ENCODE data around the gene CDCA4.
"Not testable (repeated sequence)": the region's sequence is repeated elsewhere in the genome, so short reads cannot be mapped to it uniquely, and the experiment has no call there.

Gene CDCA4

GRCh38 chr14:105051182-105052109 is 30.6 kb upstream of the CDCA4 start:
- ATAC-seq (replicated peaks) (no peak), DNase-seq (no peak)
- Mint-ChIP-seq H3K27ac (peak overlapping the region; percentile 66), H3K4me3 (no peak overlapping the region), H3K9me3 (no peaks in the 10 kb centered on the region), H3K4me1 (peaks cover 20 to 38% of the 10 kb centered on the region in 2 donors), H3K27me3 (no peaks in the 10 kb centered on the region), H3K36me3 (peaks cover 50 to 72% of the 10 kb centered on the region in 2 donors)

- Mint-ChIP-seq H3K4me3 (no peak overlapping the region), H3K4me1 (peaks cover 25 to 43% of the 10 kb centered on the region in 2 donors), H3K27ac (no peak overlapping the region), H3K27me3 (no peaks in the 10 kb centered on the region), H3K36me3 (peaks cover 44 to 69% of the 10 kb centered on the region in 2 donors), H3K9me3 (no peaks in the 10 kb centered on the region)
- no peak for ATAC-seq (replicated peaks)
- no peak for DNase-seq
Observed at GRCh38 chr14:105050551-105050897, 29.6 kb upstream of the CDCA4 start.

- peaks cover 40 to 63% of the 10 kb centered on the region in 2 donors for H3K36me3 Mint-ChIP-seq
- no peak overlapping the region for H3K4me3 Mint-ChIP-seq
- no peak overlapping the region for H3K27ac Mint-ChIP-seq
- no peaks in the 10 kb centered on the region for H3K9me3 Mint-ChIP-seq
- peaks cover 24 to 45% of the 10 kb centered on the region in 2 donors for H3K4me1 Mint-ChIP-seq
- DNase-seq (no peak), ATAC-seq (replicated peaks) (no peak)
- no peaks in the 10 kb centered on the region for H3K27me3 Mint-ChIP-seq
Observed at GRCh38 chr14:105049753-105050550, 29.1 kb upstream of the CDCA4 start.

GRCh38 chr14:105047283-105048016 is 26.6 kb upstream of the CDCA4 start:
- Mint-ChIP-seq H3K27me3 (peaks cover 0 to 4% of the 10 kb centered on the region in 2 donors), H3K4me1 (peaks cover 27 to 61% of the 10 kb centered on the region in 2 donors), H3K27ac (peak overlapping the region; percentile 37), H3K36me3 (peaks cover 34 to 48% of the 10 kb centered on the region in 2 donors), H3K4me3 (peak overlapping the region; percentile 13 to 22), H3K9me3 (no peaks in the 10 kb centered on the region)
- ATAC-seq (replicated peaks), result peak; percentile 22 to 39
- no peak for DNase-seq

GRCh38 chr14:105046891-105047282 is 26.0 kb upstream of the CDCA4 start:
- H3K9me3 Mint-ChIP-seq, result no peaks in the 10 kb centered on the region
- ATAC-seq (replicated peaks) (no peak), DNase-seq (no peak)
- no peak overlapping the region for H3K27ac Mint-ChIP-seq
- H3K27me3 Mint-ChIP-seq, result peaks cover 0 to 4% of the 10 kb centered on the region in 2 donors
- H3K4me1 Mint-ChIP-seq, result peaks cover 27 to 60% of the 10 kb centered on the region in 2 donors
- H3K36me3 Mint-ChIP-seq, result peaks cover 33 to 48% of the 10 kb centered on the region in 2 donors
- H3K4me3 Mint-ChIP-seq, result peak overlapping the region; percentile 13 to 22

- Mint-ChIP-seq H3K27me3 (peaks cover 0 to 4% of the 10 kb centered on the region in 2 donors), H3K27ac (peak overlapping the region; percentile 67), H3K4me1 (peaks cover 18 to 49% of the 10 kb centered on the region in 2 donors), H3K4me3 (peak overlapping the region; percentile 15 to 30), H3K9me3 (no peaks in the 10 kb centered on the region), H3K36me3 (peaks cover 24 to 37% of the 10 kb centered on the region in 2 donors)
- peak; percentile 83 to 86 for ATAC-seq (replicated peaks)
- peak; percentile 85 for DNase-seq
Observed at GRCh38 chr14:105045710-105046326, 24.9 kb upstream of the CDCA4 start.

GRCh38 chr14:105043641-105044040 is 22.8 kb upstream of the CDCA4 start:
- ATAC-seq (replicated peaks) (no peak), DNase-seq (no peak)
- Mint-ChIP-seq H3K27me3 (peaks cover 0 to 4% of the 10 kb centered on the region in 2 donors), H3K27ac (no peak overlapping the region), H3K4me1 (peaks cover 18 to 46% of the 10 kb centered on the region in 2 donors), H3K4me3 (no peak overlapping the region), H3K36me3 (peaks cover 12 to 19% of the 10 kb centered on the region in 2 donors), H3K9me3 (no peaks in the 10 kb centered on the region)

- Mint-ChIP-seq H3K27me3 (peaks cover 0 to 4% of the 10 kb centered on the region in 2 donors), H3K36me3 (peaks cover 7 to 14% of the 10 kb centered on the region in 2 donors), H3K4me1 (peaks cover 15 to 40% of the 10 kb centered on the region in 2 donors)
Observed at GRCh38 chr14:105042813-105043212, 21.9 kb upstream of the CDCA4 start.

GRCh38 chr14:105041841-105042765 is 21.2 kb upstream of the CDCA4 start:
- Mint-ChIP-seq H3K9me3 (no peaks in the 10 kb centered on the region), H3K4me1 (peaks cover 12 to 33% of the 10 kb centered on the region in 2 donors), H3K36me3 (peaks cover 2 to 6% of the 10 kb centered on the region in 2 donors), H3K27me3 (peaks cover 0 to 4% of the 10 kb centered on the region in 2 donors), H3K4me3 (no peak overlapping the region), H3K27ac (no peak overlapping the region)
- no peak for DNase-seq
- ATAC-seq (replicated peaks), result no peak

More at GRCh38 chr14:105042813-105043212, 21.9 kb upstream of the CDCA4 start:
- ATAC-seq (replicated peaks) (no peak), DNase-seq (no peak)
- H3K4me3 Mint-ChIP-seq, result no peak overlapping the region
- no peaks in the 10 kb centered on the region for H3K9me3 Mint-ChIP-seq
- H3K27ac Mint-ChIP-seq, result peak overlapping the region; percentile 5

GRCh38 chr14:105039458-105040205 is 18.7 kb upstream of the CDCA4 start:
- Mint-ChIP-seq H3K4me1 (peaks cover 3 to 13% of the 10 kb centered on the region in 2 donors), H3K9me3 (no peaks in the 10 kb centered on the region), H3K27ac (peak overlapping the region; percentile 51), H3K27me3 (peaks cover 0 to 4% of the 10 kb centered on the region in 2 donors), H3K36me3 (no peaks in the 10 kb centered on the region), H3K4me3 (no peak overlapping the region)
- ATAC-seq (replicated peaks) (no peak), DNase-seq (no peak)

- H3K27ac Mint-ChIP-seq, result peak overlapping the region; percentile 73
- not testable (repeated sequence) for H3K9me3 Mint-ChIP-seq; DNase-seq; H3K27me3 Mint-ChIP-seq; H3K4me3 Mint-ChIP-seq; H3K36me3 Mint-ChIP-seq; ATAC-seq (replicated peaks)
- peaks cover 4 to 13% of the 10 kb centered on the region in 2 donors for H3K4me1 Mint-ChIP-seq
Observed at GRCh38 chr14:105035616-105036015, 14.7 kb upstream of the CDCA4 start.

- Mint-ChIP-seq H3K4me1 (peaks cover 4 to 14% of the 10 kb centered on the region in 2 donors), H3K27ac (no peak overlapping the region), H3K9me3 (no peaks in the 10 kb centered on the region), H3K27me3 (no peaks in the 10 kb centered on the region), H3K4me3 (no peak overlapping the region), H3K36me3 (peaks cover 0 to 6% of the 10 kb centered on the region in 2 donors)
- DNase-seq, result no peak
- ATAC-seq (replicated peaks), result no peak
Observed at GRCh38 chr14:105034315-105035039, 13.6 kb upstream of the CDCA4 start.

Data from stimulated activated naive B cell treated with anti-CD40 and anti-IgM and Interleukin-4, amounts not matched to agents 10 μg/mL and 1 μg/mL and 100 μg/mL, for 72 hours (primary cell).